Keratinocyte (primary cell): Measurements from ENCODE around the gene GSAP. TPM values are rescaled to one million over a fixed set of nuclear protein-coding genes. Genes with fewer than 3 reads are reported as not detected.
A peak's percentile ranks its signal among the peaks of the same experiment; 100 is the strongest.

Experiments
- DNase-seq: peaks from one replicate; pipeline ENCODE4 v3.0.0-alpha.2; 2011; ENCODE audit warnings: low read depth, missing footprints, low spot score
- FAIRE-seq: peaks from 2 replicates; lab custom pipeline; 2011; peaks lifted over from hg19 to GRCh38; lab: Jason Lieb, UNC
- H2AFZ ChIP-seq: 2 replicates; pipeline ENCODE4 v1.6.0; 2012; ENCODE audit warnings: low read length, control low read depth, inconsistent platforms; ENCODE audit not compliant: control insufficient read depth
- H3K27ac ChIP-seq: 2 replicates; pipeline ENCODE4 v1.5.1; 2011; ENCODE audit warnings: low read length; ENCODE audit not compliant: control insufficient read depth, insufficient read depth
- H3K27me3 ChIP-seq: 3 replicates; pipeline ENCODE4 v1.6.0; 2011; ENCODE audit warnings: low read length; ENCODE audit not compliant: control insufficient read depth, insufficient read depth; ENCODE audit errors: extremely low read depth
- H3K36me3 ChIP-seq, 2 experiments: 2 replicates in 1 of 2; 3 replicates in 1 of 2; pipeline ENCODE4 v1.5.1; 2011; ENCODE audit warnings: low read length in 2 of 2, mild to moderate bottlenecking in 1 of 2; ENCODE audit not compliant: control insufficient read depth in 2 of 2, insufficient read depth in 2 of 2; ENCODE audit errors: extremely low read depth in 1 of 2
- H3K4me1 ChIP-seq: 3 replicates; pipeline ENCODE4 v1.5.1; 2011; ENCODE audit warnings: low read length; ENCODE audit not compliant: control insufficient read depth, insufficient read depth; ENCODE audit errors: extremely low read depth
- H3K4me2 ChIP-seq: 3 replicates; pipeline ENCODE4 v1.6.0; 2011; ENCODE audit warnings: low read depth, low read length; ENCODE audit not compliant: control insufficient read depth, insufficient read depth; ENCODE audit errors: extremely low read depth
- H3K4me3 ChIP-seq, 3 experiments: fragments of 200-600 bp in 1 of 3; sonication (generic) in 1 of 3; 2 replicates in 2 of 3; 3 replicates in 1 of 3; pipeline ENCODE4 v1.5.1; 2011 to 2016; ENCODE audit warnings: low read length in 3 of 3, mild to moderate bottlenecking in 3 of 3, control low read depth in 2 of 3, inconsistent platforms in 1 of 3, low read depth in 1 of 3, mixed read lengths in 1 of 3, mixed run types in 1 of 3, moderate library complexity in 1 of 3; ENCODE audit not compliant: control insufficient read depth in 2 of 3, insufficient read depth in 2 of 3; ENCODE audit errors: extremely low read depth in 1 of 3
- H3K79me2 ChIP-seq: 2 replicates; pipeline ENCODE4 v1.6.0; 2012; ENCODE audit warnings: low read length; ENCODE audit not compliant: control insufficient read depth, insufficient read depth
- H3K9ac ChIP-seq: 3 replicates; pipeline ENCODE4 v1.6.0; 2011; ENCODE audit warnings: low read length; ENCODE audit not compliant: control insufficient read depth, insufficient read depth; ENCODE audit errors: extremely low read depth
- H3K9me1 ChIP-seq: 3 replicates; pipeline ENCODE4 v1.6.0; 2011; ENCODE audit warnings: low read length; ENCODE audit not compliant: control insufficient read depth, insufficient read depth; ENCODE audit errors: extremely low read depth
- H3K9me3 ChIP-seq: 2 replicates; pipeline ENCODE4 v1.5.1; 2012; ENCODE audit warnings: low read depth, low read length; ENCODE audit not compliant: control insufficient read depth
- H4K20me1 ChIP-seq: 3 replicates; pipeline ENCODE4 v1.6.0; 2011; ENCODE audit warnings: low read length; ENCODE audit not compliant: control insufficient read depth, insufficient read depth; ENCODE audit errors: extremely low read depth
- EZH2 ChIP-seq: IDR thresholded peaks from one replicate; pipeline ENCODE4 v1.6.1; 2012; ENCODE audit warnings: inconsistent platforms, mild to moderate bottlenecking, low read length, moderate library complexity
- dilution Hi-C: fragments of 300-500 bp; cut with MboI; formaldehyde crosslinking; loops from one replicate; pipeline ENCODE4 v1.7.0; 2020; ENCODE audit warnings: low sequenced_read_pairs; ENCODE audit not compliant: extremely low pct_ligation_motif_present
- polyA plus RNA-seq, 5 experiments: library from polyadenylated mRNA; depleted of rRNA in 3 of 5; stranded (reverse) in 3 of 5; stranded (forward) in 1 of 5; unstranded in 1 of 5; fragments of >200 nt; gene quantifications; 1 replicate in 1 of 5; 2 replicates in 3 of 5; 3 replicates in 1 of 5; pipeline versions ENCODE4 v1.2.1 to v1.2.3, GENCODE V29; 2011 to 2012; ENCODE audit warnings: missing spikeins in 2 of 5, low read depth in 1 of 5, low replicate concordance in 1 of 5
- TF ChIP-seq, protein P1 (sequence below), 3 experiments: IDR thresholded peaks in 1 of 3; conservative IDR thresholded peaks in 1 of 3; optimal IDR thresholded peaks in 1 of 3; 2 replicates in 2 of 3; 3 replicates in 1 of 3; pipeline versions ENCODE3 to v1.5.1; 2011; ENCODE audit warnings: low read length in 3 of 3, mild to moderate bottlenecking in 3 of 3, moderate library complexity in 2 of 3, control low read depth in 1 of 3, inconsistent platforms in 1 of 3; ENCODE audit not compliant: insufficient read depth in 2 of 3; ENCODE audit errors: extremely low read depth in 1 of 3

Gene GSAP
- polyA plus RNA-seq, 1 donor (not counting 4 experiments of a cell fraction or from before 2014, with no cell fraction given), result 5.4 TPM

DNA sequence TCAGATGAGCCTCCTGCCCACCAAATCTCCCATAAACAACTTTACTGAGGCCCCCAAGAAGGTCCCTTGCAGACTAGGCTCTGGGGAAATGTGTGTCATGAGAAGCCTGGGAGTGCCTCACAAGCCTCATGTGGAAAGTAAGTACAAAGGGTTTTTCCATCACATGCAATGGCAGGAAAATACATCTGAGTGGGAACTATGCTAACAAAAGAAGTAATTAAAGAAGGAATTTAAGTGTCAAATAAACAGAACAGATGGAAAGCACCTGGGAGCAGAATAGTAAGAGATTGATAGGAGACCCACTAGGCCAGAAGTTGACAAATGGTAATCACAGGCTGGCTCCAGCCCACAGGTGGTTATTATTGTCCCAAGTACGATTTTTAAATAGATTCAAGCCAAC lies 20.5 kb downstream of the GSAP start:
- H3K9me3 ChIP-seq, result no peaks in the 10 kb centered on the region
- no peak overlapping the region for H3K9ac ChIP-seq
- H3K4me3 ChIP-seq, result no peak overlapping the region
- TF ChIP-seq, protein P1, sequence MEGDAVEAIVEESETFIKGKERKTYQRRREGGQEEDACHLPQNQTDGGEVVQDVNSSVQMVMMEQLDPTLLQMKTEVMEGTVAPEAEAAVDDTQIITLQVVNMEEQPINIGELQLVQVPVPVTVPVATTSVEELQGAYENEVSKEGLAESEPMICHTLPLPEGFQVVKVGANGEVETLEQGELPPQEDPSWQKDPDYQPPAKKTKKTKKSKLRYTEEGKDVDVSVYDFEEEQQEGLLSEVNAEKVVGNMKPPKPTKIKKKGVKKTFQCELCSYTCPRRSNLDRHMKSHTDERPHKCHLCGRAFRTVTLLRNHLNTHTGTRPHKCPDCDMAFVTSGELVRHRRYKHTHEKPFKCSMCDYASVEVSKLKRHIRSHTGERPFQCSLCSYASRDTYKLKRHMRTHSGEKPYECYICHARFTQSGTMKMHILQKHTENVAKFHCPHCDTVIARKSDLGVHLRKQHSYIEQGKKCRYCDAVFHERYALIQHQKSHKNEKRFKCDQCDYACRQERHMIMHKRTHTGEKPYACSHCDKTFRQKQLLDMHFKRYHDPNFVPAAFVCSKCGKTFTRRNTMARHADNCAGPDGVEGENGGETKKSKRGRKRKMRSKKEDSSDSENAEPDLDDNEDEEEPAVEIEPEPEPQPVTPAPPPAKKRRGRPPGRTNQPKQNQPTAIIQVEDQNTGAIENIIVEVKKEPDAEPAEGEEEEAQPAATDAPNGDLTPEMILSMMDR (optimal IDR thresholded peaks at IDR 0.05 in 1 of 3, IDR thresholded peaks at IDR 0.05 in 1 of 3, conservative IDR thresholded peaks at IDR 0.05 in 1 of 3; ENCODE audit: extremely low read depth in 1 of 3, insufficient read depth in 2 of 3, low read length in 3 of 3), result no peak
- dilution Hi-C loops, result no loop called here
- peaks cover 22% of the 10 kb centered on the region for H3K4me1 ChIP-seq
- H3K79me2 ChIP-seq, result no peaks in the 10 kb centered on the region
- H3K36me3 ChIP-seq, result peaks cover 0 to 3% of the 10 kb centered on the region in 2 experiments
- no peaks in the 10 kb centered on the region for H3K27me3 ChIP-seq
- no peak for DNase-seq
- FAIRE-seq, result no peak
- H2AFZ ChIP-seq, result no peak overlapping the region
- H4K20me1 ChIP-seq, result no peaks in the 10 kb centered on the region
- H3K27ac ChIP-seq, result no peak overlapping the region
- no peak overlapping the region for H3K4me2 ChIP-seq
- no peaks in the 10 kb centered on the region for H3K9me1 ChIP-seq

DNA sequence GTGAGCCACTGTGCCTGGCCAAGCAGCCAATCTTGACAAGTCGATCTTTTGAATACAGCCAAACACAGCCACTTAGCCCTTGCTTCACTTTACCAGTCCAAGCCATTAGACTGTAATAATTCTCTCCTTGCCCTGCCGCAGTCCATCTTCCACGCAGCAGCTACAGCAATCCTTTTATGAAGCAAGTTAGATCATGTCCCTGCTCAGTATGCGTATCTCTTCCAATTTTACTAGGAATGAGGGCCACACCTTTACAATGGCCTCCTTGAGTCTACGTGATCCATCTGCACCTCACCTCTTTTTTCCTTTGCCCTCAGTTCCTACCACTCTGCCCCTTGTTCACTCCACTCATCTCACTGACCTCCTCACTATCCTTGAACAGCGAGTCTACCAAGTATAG lies 22.2 kb downstream of the GSAP start:
- peaks cover 0 to 3% of the 10 kb centered on the region in 2 experiments for H3K36me3 ChIP-seq
- no peaks in the 10 kb centered on the region for H3K9me1 ChIP-seq
- no peak overlapping the region for H3K4me3 ChIP-seq
- H3K4me2 ChIP-seq, result peak overlapping the region; percentile 43
- no peaks in the 10 kb centered on the region for H3K9me3 ChIP-seq
- H3K4me1 ChIP-seq, result peaks cover 22% of the 10 kb centered on the region
- DNase-seq, result no peak
- dilution Hi-C loops, result no loop called here
- no peaks in the 10 kb centered on the region for H3K27me3 ChIP-seq
- H2AFZ ChIP-seq, result peak overlapping the region; percentile 76
- TF ChIP-seq EZH2, result no peak
- TF ChIP-seq, protein P1 (optimal IDR thresholded peaks at IDR 0.05 in 1 of 3, IDR thresholded peaks at IDR 0.05 in 1 of 3, conservative IDR thresholded peaks at IDR 0.05 in 1 of 3; ENCODE audit: extremely low read depth in 1 of 3, insufficient read depth in 2 of 3, low read length in 3 of 3), result no peak
- H3K9ac ChIP-seq, result peak overlapping the region; percentile 15
- H3K27ac ChIP-seq, result peak overlapping the region; percentile 89
- peak; percentile 89 for FAIRE-seq
- H4K20me1 ChIP-seq, result no peaks in the 10 kb centered on the region
- H3K79me2 ChIP-seq, result no peaks in the 10 kb centered on the region
